ENCODE measurements around the gene TTC7B.

- TF ChIP-seq POLR2AphosphoS5 (IDR thresholded peaks at IDR 0.05; ENCODE audit: low read depth, low read length) (no peak), TAF1 (IDR thresholded peaks at IDR 0.05; ENCODE audit: borderline replicate concordance, low read depth, low read length) (no peak), POLR2A (IDR thresholded peaks at IDR 0.05; ENCODE audit: low read depth, low read length) (no peak)
These were observed 164.9 kb downstream of the TTC7B start for GRCh38 chr14:90651271-90651804.
